H1 (cell line): Measurements from ENCODE around the gene ZBTB11. TPM values are rescaled to one million over a fixed set of nuclear protein-coding genes. Genes with fewer than 3 reads are reported as not detected.

Experiments used
- CTCF ChIA-PET: fragments of 300-600 bp; sonication (Branson Sonifier 250); formaldehyde crosslinking; loops from one replicate; lab custom pipeline; 2021; ENCODE audit not compliant: partially characterized antibody; lab: Charles Lee
- POLR2A ChIA-PET: fragments of 300-600 bp; sonication (Branson Sonifier 250); formaldehyde crosslinking; loops from one replicate; lab custom pipeline; 2021; ENCODE audit warnings: inconsistent platforms; ENCODE audit not compliant: partially characterized antibody; lab: Charles Lee
- DNase-seq, 2 experiments: peaks; one replicate each; pipeline versions ENCODE4 v3.0.0 to v3.0.0-alpha.2; 2010 to 2022; ENCODE audit warnings: low spot score in 2 of 2, low read depth in 1 of 2, mixed read lengths in 1 of 2
- FAIRE-seq: peaks from 2 replicates; lab custom pipeline; 2011; peaks lifted over from hg19 to GRCh38; lab: Jason Lieb, UNC
- H2AFZ ChIP-seq: 2 replicates; pipeline ENCODE4 v1.8.1; 2012; ENCODE audit warnings: low read length, inconsistent platforms
- H2AK5ac ChIP-seq: 2 replicates; pipeline ENCODE4 v1.6.1; 2013; ENCODE audit warnings: low read depth, low read length
- H2BK120ac ChIP-seq: replicated peaks from 2 replicates; pipeline ENCODE3; 2013; ENCODE audit warnings: low read depth, low read length, inconsistent platforms
- H2BK12ac ChIP-seq: 2 replicates; pipeline ENCODE4 v1.6.1; 2013; ENCODE audit warnings: low read depth, low read length
- H2BK15ac ChIP-seq: 2 replicates; pipeline ENCODE4 v1.6.1; 2013; ENCODE audit warnings: low read length
- H2BK20ac ChIP-seq: 2 replicates; pipeline ENCODE4 v1.6.1; 2013; ENCODE audit warnings: low read length
- H2BK5ac ChIP-seq: 2 replicates; pipeline ENCODE4 v1.6.1; 2013; ENCODE audit warnings: low read depth, low read length
- H3K14ac ChIP-seq: 2 replicates; pipeline ENCODE4 v1.6.1; 2013; ENCODE audit warnings: inconsistent platforms; ENCODE audit not compliant: insufficient read length
- H3K18ac ChIP-seq: 2 replicates; pipeline ENCODE4 v1.6.1; 2013; ENCODE audit warnings: low read length; ENCODE audit errors: extremely low read depth
- H3K23ac ChIP-seq: 2 replicates; pipeline ENCODE4 v1.6.1; 2013; ENCODE audit warnings: inconsistent platforms; ENCODE audit not compliant: insufficient read length
- H3K23me2 ChIP-seq: 2 replicates; pipeline ENCODE4 v1.6.1; 2013; ENCODE audit warnings: low read depth, low read length
- H3K27ac ChIP-seq: 2 replicates; pipeline ENCODE4 v1.6.1; 2011; ENCODE audit warnings: low read depth, low read length, inconsistent platforms
- H3K27me3 ChIP-seq, 4 experiments: replicated peaks in 1 of 4; 1 replicate in 1 of 4; 2 replicates in 3 of 4; pipeline versions ENCODE4 v1.6.1 to v1.8.1; 2011 to 2013; ENCODE audit warnings: low read length in 3 of 4, mild to moderate bottlenecking in 3 of 4, inconsistent platforms in 2 of 4, mixed read lengths in 2 of 4, moderate library complexity in 1 of 4; ENCODE audit not compliant: control insufficient read depth in 3 of 4, insufficient read depth in 3 of 4; ENCODE audit errors: extremely low read depth in 1 of 4
- H3K36me3 ChIP-seq, 4 experiments: 2 replicates each; pipeline versions ENCODE4 v1.6.1 to v1.8.1; 2011 to 2013; ENCODE audit warnings: mild to moderate bottlenecking in 4 of 4, low read length in 3 of 4, moderate library complexity in 2 of 4, control low read depth in 1 of 4, inconsistent platforms in 1 of 4; ENCODE audit not compliant: insufficient read depth in 4 of 4, control insufficient read depth in 2 of 4
- H3K4ac ChIP-seq: replicated peaks from 2 replicates; pipeline ENCODE3; 2013; ENCODE audit warnings: low read length, low read depth, mixed read lengths, inconsistent platforms; ENCODE audit not compliant: insufficient read length
- H3K4me1 ChIP-seq, 4 experiments: replicated peaks in 1 of 4; 1 replicate in 1 of 4; 2 replicates in 3 of 4; pipeline versions ENCODE4 v1.6.1 to v1.8.1; 2011 to 2013; ENCODE audit warnings: low read length in 3 of 4, inconsistent platforms in 2 of 4, mixed read lengths in 1 of 4; ENCODE audit not compliant: insufficient read depth in 4 of 4, control insufficient read depth in 3 of 4
- H3K4me2 ChIP-seq, 2 experiments: 2 replicates each; pipeline versions ENCODE4 v1.6.1 to v1.8.1; 2011 to 2013; ENCODE audit warnings: low read depth in 2 of 2, low read length in 2 of 2, control low read depth in 1 of 2, inconsistent platforms in 1 of 2, mild to moderate bottlenecking in 1 of 2; ENCODE audit not compliant: insufficient read depth in 1 of 2
- H3K4me3 ChIP-seq, 4 experiments: fragments of 200-600, 300-600 bp in 1 of 4; sonication (generic), shearing (Covaris generic), sonication (Bioruptor Twin) in 1 of 4; 2 replicates each; pipeline versions ENCODE4 v1.5.1 to v1.8.1; 2011 to 2016; ENCODE audit warnings: low read length in 4 of 4, low read depth in 3 of 4, control low read depth in 2 of 4, inconsistent platforms in 2 of 4, mild to moderate bottlenecking in 2 of 4, mixed read lengths in 1 of 4, moderate library complexity in 1 of 4; ENCODE audit not compliant: insufficient read depth in 2 of 4; ENCODE audit errors: extremely low read depth in 1 of 4
- H3K56ac ChIP-seq: replicated peaks from 2 replicates; pipeline ENCODE3; 2013; ENCODE audit warnings: low read depth, mild to moderate bottlenecking, mixed read lengths, low read length, inconsistent platforms; ENCODE audit not compliant: insufficient read length
- H3K79me1 ChIP-seq: 2 replicates; pipeline ENCODE4 v1.6.1; 2013; ENCODE audit warnings: low read depth, low read length, control low read depth
- H3K79me2 ChIP-seq, 2 experiments: 2 replicates each; pipeline versions ENCODE4 v1.6.1 to v1.8.1; 2012 to 2013; ENCODE audit warnings: low read length in 2 of 2, mild to moderate bottlenecking in 2 of 2, inconsistent platforms in 1 of 2; ENCODE audit not compliant: insufficient read depth in 2 of 2, control insufficient read depth in 1 of 2
- H3K9ac ChIP-seq, 4 experiments: replicated peaks in 1 of 4; 1 replicate in 1 of 4; 2 replicates in 3 of 4; pipeline versions ENCODE4 v1.6.1 to v1.8.1; 2011 to 2013; ENCODE audit warnings: low read depth in 3 of 4, low read length in 3 of 4, control low read depth in 2 of 4, mild to moderate bottlenecking in 2 of 4, moderate library complexity in 2 of 4, inconsistent platforms in 1 of 4; ENCODE audit errors: extremely low read depth in 1 of 4
- H3K9me3 ChIP-seq, 2 experiments: 2 replicates each; pipeline versions ENCODE4 v1.6.1 to v1.8.1; 2012 to 2013; ENCODE audit warnings: mild to moderate bottlenecking in 2 of 2, moderate library complexity in 2 of 2, control low read depth in 1 of 2, inconsistent platforms in 1 of 2, low read depth in 1 of 2, low read length in 1 of 2, mixed read lengths in 1 of 2; ENCODE audit not compliant: insufficient read depth in 2 of 2
- H4K20me1 ChIP-seq, 2 experiments: replicated peaks in 1 of 2; 2 replicates each; pipeline versions ENCODE3 to v1.8.1; 2011 to 2013; ENCODE audit warnings: inconsistent platforms in 2 of 2, low read length in 2 of 2, mild to moderate bottlenecking in 1 of 2; ENCODE audit not compliant: insufficient read depth in 2 of 2, control insufficient read depth in 1 of 2
- H4K5ac ChIP-seq: 2 replicates; pipeline ENCODE4 v1.6.1; 2013; ENCODE audit warnings: low read length, low read depth, mixed read lengths, inconsistent platforms; ENCODE audit not compliant: insufficient read length
- H4K8ac ChIP-seq: 2 replicates; pipeline ENCODE4 v1.8.0; 2013; ENCODE audit warnings: mild to moderate bottlenecking, moderate library complexity, low read length, inconsistent platforms; ENCODE audit not compliant: insufficient read depth; ENCODE audit errors: extremely low read depth
- H4K91ac ChIP-seq: replicated peaks from 2 replicates; pipeline ENCODE3; 2013; ENCODE audit warnings: low read length, mixed read lengths, inconsistent platforms; ENCODE audit not compliant: insufficient read length
- BRCA1 ChIP-seq: IDR thresholded peaks from 2 replicates; pipeline ENCODE4 v1.6.1; 2012; ENCODE audit warnings: low read depth, low read length, improper control_type of control experiment
- GABPA ChIP-seq: IDR thresholded peaks from 2 replicates; pipeline ENCODE4 v1.6.1; 2011; ENCODE audit warnings: mild to moderate bottlenecking, low read length, moderate library complexity, borderline replicate concordance; ENCODE audit not compliant: insufficient read depth
- POLR2A ChIP-seq, 2 experiments: IDR thresholded peaks; 1 replicate in 1 of 2; 2 replicates in 1 of 2; pipeline ENCODE4 v1.6.1; 2011; ENCODE audit warnings: low read depth in 2 of 2, low read length in 2 of 2, mild to moderate bottlenecking in 2 of 2; ENCODE audit errors: control extremely low read depth in 1 of 2
- POLR2AphosphoS5 ChIP-seq: IDR thresholded peaks from 2 replicates; pipeline ENCODE4 v1.6.1; 2011; ENCODE audit warnings: low read depth, low read length
- SAP30 ChIP-seq: fragments of 300-600 bp; sonication (generic); IDR thresholded peaks from 2 replicates; pipeline ENCODE4 v1.7.1; 2012; ENCODE audit warnings: low read length, moderate library complexity, mild to moderate bottlenecking, inconsistent platforms; ENCODE audit not compliant: insufficient read depth, insufficient replicate concordance
- WGBS, 2 experiments: shearing (Covaris generic) in 1 of 2; methylation state at CpG; one replicate each; pipeline versions ENCODE4 v1.1.6 to v1.1.7; 2013 to 2015; ENCODE audit warnings: low lambda C conversion rate in 2 of 2, mixed read lengths in 2 of 2, inconsistent platforms in 1 of 2, low coverage in 1 of 2, missing lambda C conversion rate in 1 of 2; ENCODE audit not compliant: insufficient replicate concordance in 2 of 2, insufficient coverage in 1 of 2, insufficient read length in 1 of 2; ENCODE audit errors: extremely low coverage in 1 of 2, missing lambda C conversion rate in 1 of 2; 5-methylcytosine and 5-hydroxymethylcytosine counted together
- polyA plus RNA-seq, 7 experiments: library from polyadenylated mRNA; depleted of rRNA in 3 of 7; stranded (reverse) in 5 of 7; unstranded in 2 of 7; fragments of >200 nt in 5 of 7; fragments of 200-250 nt in 2 of 7; gene quantifications; 1 replicate in 5 of 7; 2 replicates in 1 of 7; 4 replicates in 1 of 7; pipeline versions ENCODE4 v1.2.1 to v1.2.3, GENCODE V29; 2011 to 2013; ENCODE audit warnings: missing spikeins in 2 of 7, mixed read lengths in 2 of 7
- total RNA-seq: library from RNA; stranded (reverse); fragmentation: NEBNext Ultra II Directional; extraction: Animal tissue kit (Norgen Biotek cat#: 25700); gene quantifications from 2 replicates; pipeline ENCODE4 v1.2.1, GENCODE V29; 2021

Gene ZBTB11
- total and polyA plus RNA-seq, 2 of the 8 experiments (the other 6 are each of a cell fraction or from before 2014, with no cell fraction given), result 3.0 to 14.0 TPM

DNA sequence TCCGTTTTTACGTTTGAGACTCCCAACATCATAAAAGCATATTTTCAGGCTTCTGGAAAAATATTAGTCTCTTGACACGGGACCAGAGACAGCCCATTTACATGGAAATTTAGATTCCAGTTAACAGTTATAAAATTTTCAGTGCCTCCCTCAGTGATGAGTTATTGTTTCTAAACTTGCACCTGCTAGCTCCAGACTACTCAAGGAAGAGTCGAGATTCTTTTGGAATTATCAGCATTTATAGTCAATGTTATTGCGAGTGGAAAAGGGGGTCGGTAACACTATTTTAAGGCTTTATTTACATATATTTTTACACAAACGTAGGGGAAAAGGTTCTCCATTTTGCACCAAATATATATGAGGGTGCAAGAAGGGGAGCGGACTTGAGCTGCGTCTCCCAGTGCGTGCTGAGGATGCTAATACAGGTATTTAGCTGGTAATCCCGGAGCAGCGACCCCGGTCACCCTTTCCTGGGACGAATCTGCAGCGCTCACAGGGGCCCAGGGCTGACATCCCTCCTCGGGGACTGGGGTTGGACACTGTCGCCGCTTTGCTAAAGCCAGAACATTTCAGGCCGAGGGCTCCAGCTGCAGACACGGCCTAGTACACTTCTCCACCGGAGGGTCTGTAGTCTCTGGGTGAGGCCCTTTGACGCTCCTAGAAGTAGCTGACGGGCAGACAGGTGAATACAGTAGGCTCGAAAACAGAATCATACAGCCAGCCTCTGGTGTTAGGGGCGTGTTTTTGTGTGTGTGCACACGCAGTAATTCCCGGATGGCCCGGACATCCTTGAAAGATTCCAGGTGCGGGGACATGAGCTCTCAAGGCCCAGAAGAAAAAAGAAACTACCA is 729 bp upstream of the ZBTB11 start:
- H3K9me3 ChIP-seq, result no peaks in the 10 kb centered on the region
- no peaks in the 10 kb centered on the region; a peak in 2 of 7 replicates for H3K4me1 ChIP-seq
- H4K5ac ChIP-seq, result no peak overlapping the region
- TF ChIP-seq SAP30 (no peak), BRCA1 (no peak), POLR2A (IDR thresholded peaks at IDR 0.05; ENCODE audit: control extremely low read depth in 1 of 2, low read depth in 2 of 2, low read length in 2 of 2) (0 out of 3 replicates have a peak, but pooled peaks of 1 of the 2 experiments have one; percentile 1), GABPA (no peak), POLR2AphosphoS5 (peak; percentile 35; the same call in 1 of the 2 replicates)
- TF ChIP-seq, all 59 proteins: peak for 2
- Histone ChIP-seq H3K4me3 (peak overlapping the region; percentile 20 to 91 (median 52); a peak in 6 of 8 replicates), H2BK5ac (no peak overlapping the region), H3K9ac (peak overlapping the region in 1 of 4 experiments; percentile 11; a peak in 3 of 7 replicates), H2BK12ac (no peak overlapping the region), H4K91ac (no peak overlapping the region), H3K79me2 (peaks cover 0 to 31% of the 10 kb centered on the region in 2 experiments; a peak in 3 of 4 replicates), H3K36me3 (peaks cover 18 to 32% (median 27%) of the 10 kb centered on the region in 4 experiments), H2BK15ac (no peak overlapping the region), H2BK120ac (no peak overlapping the region), H3K23me2 (peaks cover 2% of the 10 kb centered on the region; the same call in 1 of the 2 replicates), H3K23ac (no peak overlapping the region), H2AK5ac (no peak overlapping the region), H3K27ac (no peak overlapping the region), H3K14ac (no peak overlapping the region), H3K18ac (no peak overlapping the region), H3K79me1 (peaks cover 3% of the 10 kb centered on the region), H3K4me2 (peak overlapping the region; percentile 67 to 76), H4K8ac (no peak overlapping the region), H3K56ac (no peak overlapping the region), H3K4ac (no peak overlapping the region), H2BK20ac (no peak overlapping the region), H2AFZ (no peak overlapping the region), H3K27me3 (no peaks in the 10 kb centered on the region), H4K20me1 (peaks cover 5 to 17% of the 10 kb centered on the region in 2 experiments)
- FAIRE-seq (no peak), DNase-seq (peak in 1 of 2 experiments; percentile 61)
- POLR2A ChIA-PET, result interaction anchor here (0.7 to 18.4 kb wide), 23 partner anchors 8 to 639 kb away, joined by 3 to 308 read pairs (median 4); partner anchors contain the start of genes CEP97, NFKBIZ, PCNP and RPL24
- CTCF ChIA-PET, result interaction anchor here (0.6 to 4.6 kb wide), 14 partner anchors 8 to 165 kb away, joined by 3 to 29 read pairs (median 6); partner anchors contain the start of genes CEP97, PCNP, RPL24 and TRMT10C
- WGBS, 2 experiments, result 60% methylated on average over 28 of the region's 29 CpGs; no CpG with 5 or more reads in 1 of the 2 experiments
